Measurements from ENCODE around the gene TNS4.

Gene TNS4

DNA sequence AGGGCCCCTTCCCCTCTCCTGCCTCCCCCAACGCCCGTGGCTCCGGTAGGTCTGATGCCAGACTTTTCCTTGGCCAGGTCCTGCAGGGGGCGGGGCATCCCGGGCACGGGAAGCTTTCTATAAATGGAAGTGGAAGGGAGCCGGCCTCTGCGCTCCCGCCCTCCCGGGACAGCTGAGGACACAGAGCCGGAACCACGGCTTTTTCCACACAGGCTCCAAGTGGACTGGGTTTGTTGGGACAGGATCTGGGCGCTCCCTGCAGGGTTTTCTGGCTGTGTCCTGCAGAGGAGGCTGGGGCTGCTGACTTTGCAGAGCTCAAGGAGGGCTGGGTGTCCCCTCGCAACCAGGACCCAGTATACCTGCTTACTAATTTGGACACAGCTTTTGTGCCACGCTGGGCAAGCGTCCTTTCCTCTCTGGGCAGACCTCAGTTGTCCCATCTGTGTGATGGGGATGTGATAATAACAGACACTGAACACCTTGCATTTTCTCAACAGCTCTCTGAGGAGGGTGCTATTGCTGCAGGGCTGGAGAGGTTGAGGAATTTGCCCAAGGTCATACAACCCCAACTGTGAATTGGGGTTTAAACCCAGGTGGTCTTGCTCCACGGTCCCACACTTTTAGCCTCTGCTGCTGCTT is 1.8 kb downstream of the TNS4 start:
- Mint-ChIP-seq H3K36me3 (peaks cover 0 to 1% of the 10 kb centered on the region in 2 donors), H3K27ac (no peak overlapping the region), H3K9me3 (no peaks in the 10 kb centered on the region), H3K27me3 (peaks cover 25 to 32% of the 10 kb centered on the region in 2 donors), H3K4me1 (peaks cover 7 to 25% of the 10 kb centered on the region in 2 donors), H3K4me3 (no peak overlapping the region)
- ATAC-seq (replicated peaks) (no peak), DNase-seq (no peak)

DNA sequence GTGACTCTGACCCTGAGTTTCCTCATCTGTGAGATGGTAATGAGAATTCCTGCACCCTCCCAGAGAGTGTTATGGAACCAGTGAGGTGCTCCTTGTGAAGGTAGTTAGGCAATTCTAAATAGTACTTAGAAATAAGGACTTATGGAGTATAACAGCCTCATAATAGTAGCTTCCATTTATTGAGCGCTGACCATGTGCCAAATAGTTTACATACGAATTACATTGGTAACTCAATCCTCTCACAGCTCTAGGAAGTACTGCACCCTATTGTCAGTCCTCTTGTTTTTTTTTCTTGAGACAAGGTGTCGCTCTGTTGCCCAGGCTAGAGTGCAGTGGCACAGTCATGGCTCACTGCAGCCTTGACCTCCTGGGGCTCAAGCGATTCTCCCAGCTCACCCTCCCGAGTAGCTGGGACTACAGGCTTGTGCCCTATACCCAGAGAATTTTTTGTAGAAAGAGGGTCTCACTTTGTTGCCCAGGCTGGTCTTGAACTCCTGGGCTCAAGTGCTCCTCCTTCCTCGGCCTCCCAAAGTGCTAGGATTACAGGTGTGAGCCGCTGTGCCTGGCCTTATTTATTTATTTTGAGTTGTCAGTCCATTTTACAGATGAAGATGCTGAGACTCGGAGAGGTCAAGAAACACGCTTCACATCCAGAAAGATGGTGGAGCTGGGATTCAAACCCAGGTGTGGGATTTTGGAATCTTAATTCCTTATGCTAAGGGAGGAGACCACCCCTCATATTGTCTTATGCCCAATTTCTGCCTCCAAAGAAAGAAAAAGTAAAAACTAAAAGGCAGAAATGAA is 2.9 kb downstream of the TNS4 start:
- Mint-ChIP-seq H3K27me3 (peaks cover 25 to 32% of the 10 kb centered on the region in 2 donors), H3K36me3 (peaks cover 0 to 1% of the 10 kb centered on the region in 2 donors), H3K27ac (no peak overlapping the region), H3K4me1 (peaks cover 7 to 25% of the 10 kb centered on the region in 2 donors), H3K4me3 (no peak overlapping the region), H3K9me3 (no peaks in the 10 kb centered on the region)
- no peak for DNase-seq
- no peak for ATAC-seq (replicated peaks)

DNA sequence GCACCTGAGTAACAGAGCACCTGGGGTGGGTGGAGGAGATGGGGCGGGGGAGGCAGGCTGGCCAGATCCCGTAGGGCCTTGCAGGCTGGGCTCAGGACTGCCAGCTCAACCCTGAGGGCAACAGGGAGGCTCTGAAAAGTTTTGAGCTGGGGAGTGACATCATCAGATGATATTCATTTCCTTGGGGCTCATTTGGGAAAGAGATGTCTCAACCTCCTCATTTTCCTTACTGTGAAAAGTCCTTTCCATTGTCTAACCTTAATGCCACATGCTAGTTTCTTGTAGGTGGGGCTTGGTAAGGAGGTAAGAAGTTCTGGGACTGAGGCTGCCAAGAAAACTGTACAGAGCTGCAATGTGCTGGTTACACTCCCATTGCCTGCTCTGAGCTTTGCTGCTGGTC is 3.7 kb downstream of the TNS4 start:
- Mint-ChIP-seq H3K27me3 (peaks cover 25 to 32% of the 10 kb centered on the region in 2 donors), H3K27ac (no peak overlapping the region), H3K36me3 (peaks cover 0 to 1% of the 10 kb centered on the region in 2 donors), H3K4me1 (peaks cover 5 to 24% of the 10 kb centered on the region in 2 donors), H3K9me3 (no peaks in the 10 kb centered on the region), H3K4me3 (no peak overlapping the region)
- DNase-seq (no peak), ATAC-seq (replicated peaks) (no peak)

DNA sequence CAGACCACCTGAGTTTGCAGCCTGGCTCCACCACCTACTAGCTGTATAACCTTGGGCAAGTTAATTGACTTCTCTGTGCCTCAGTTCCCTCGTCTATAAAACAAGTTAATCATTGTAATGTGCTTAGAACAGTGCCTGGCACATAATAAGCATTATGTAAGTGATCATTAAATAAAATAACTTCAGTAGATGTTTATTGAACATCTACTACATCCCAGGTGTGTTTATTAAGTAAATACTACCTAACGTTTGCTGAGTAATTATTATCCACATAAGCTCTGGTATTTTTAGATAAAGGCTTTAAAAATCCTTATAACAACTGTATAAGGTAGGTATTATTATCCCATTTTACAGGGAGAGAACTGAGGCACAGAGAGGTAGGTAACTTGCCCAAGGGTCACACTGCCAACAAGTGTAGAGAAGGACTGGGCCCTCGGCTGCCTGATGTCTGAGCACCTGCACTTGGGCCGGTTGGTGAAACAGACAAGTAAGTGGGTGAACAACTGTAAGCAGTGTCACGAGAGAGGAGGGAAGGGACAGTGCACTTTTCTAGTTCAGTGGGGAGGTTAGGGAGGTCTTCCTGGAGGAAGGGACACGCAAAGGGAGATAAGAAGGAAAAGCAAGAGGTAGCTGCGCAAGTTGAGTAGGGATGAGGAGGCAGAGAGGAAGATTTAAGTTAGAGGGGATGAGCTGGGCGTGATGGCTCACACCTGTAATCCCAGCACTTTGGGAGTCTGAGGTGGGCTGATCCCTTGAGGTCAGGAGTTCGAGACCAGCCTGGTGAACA is 4.6 kb downstream of the TNS4 start:
- H3K9me3 Mint-ChIP-seq, result no peaks in the 10 kb centered on the region
- no peak for DNase-seq
- no peak overlapping the region for H3K27ac Mint-ChIP-seq
- peaks cover 5 to 18% of the 10 kb centered on the region in 2 donors for H3K4me1 Mint-ChIP-seq
- H3K36me3 Mint-ChIP-seq, result peaks cover 0 to 1% of the 10 kb centered on the region in 2 donors
- peaks cover 25 to 32% of the 10 kb centered on the region in 2 donors for H3K27me3 Mint-ChIP-seq
- no peak overlapping the region for H3K4me3 Mint-ChIP-seq
- ATAC-seq (replicated peaks), result no peak

- peaks cover 10 to 24% of the 10 kb centered on the region in 2 donors for H3K4me1 Mint-ChIP-seq
These were observed 5.3 kb downstream of the TNS4 start for GRCh38 chr17:40496170-40496569.

GRCh38 chr17:40495140-40495539 is 6.3 kb downstream of the TNS4 start:
- ATAC-seq (replicated peaks) (no peak), DNase-seq (no peak)
- Mint-ChIP-seq H3K27me3 (peaks cover 16 to 21% of the 10 kb centered on the region in 2 donors), H3K9me3 (no peaks in the 10 kb centered on the region), H3K4me1 (peaks cover 20 to 30% of the 10 kb centered on the region in 2 donors), H3K4me3 (no peak overlapping the region), H3K36me3 (no peaks in the 10 kb centered on the region), H3K27ac (no peak overlapping the region)

More at GRCh38 chr17:40496170-40496569, 5.3 kb downstream of the TNS4 start:
- Mint-ChIP-seq H3K36me3 (peaks cover 0 to 1% of the 10 kb centered on the region in 2 donors), H3K9me3 (no peaks in the 10 kb centered on the region), H3K4me3 (no peak overlapping the region), H3K27ac (no peak overlapping the region), H3K27me3 (peaks cover 25 to 31% of the 10 kb centered on the region in 2 donors)
- DNase-seq (no peak), ATAC-seq (replicated peaks) (no peak)

DNA sequence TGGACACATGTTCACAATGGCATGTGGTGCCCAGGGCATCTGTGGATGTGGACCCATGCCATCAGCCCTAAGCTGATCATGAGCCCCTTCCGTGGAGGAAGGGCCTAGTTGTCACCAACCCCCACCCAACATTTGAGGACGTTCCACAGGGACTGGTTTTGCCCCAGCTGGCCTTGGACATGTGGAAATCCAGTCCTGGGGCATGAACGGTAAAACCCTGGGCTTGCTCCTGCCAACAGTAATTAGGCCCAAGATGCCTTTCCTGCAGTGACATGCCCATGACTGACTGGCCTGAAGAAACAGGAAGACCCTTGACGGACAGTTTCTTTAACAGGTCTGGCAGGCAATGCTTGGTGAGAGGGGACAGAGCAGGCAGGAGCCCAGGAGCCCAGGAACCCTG is 7.7 kb downstream of the TNS4 start:
- H3K4me1 Mint-ChIP-seq, result peaks cover 23 to 35% of the 10 kb centered on the region in 2 donors
- peaks cover 7 to 9% of the 10 kb centered on the region in 2 donors for H3K27me3 Mint-ChIP-seq
- H3K36me3 Mint-ChIP-seq, result no peaks in the 10 kb centered on the region
- no peak for DNase-seq
- H3K27ac Mint-ChIP-seq, result no peak overlapping the region
- H3K9me3 Mint-ChIP-seq, result no peaks in the 10 kb centered on the region
- ATAC-seq (replicated peaks), result no peak
- H3K4me3 Mint-ChIP-seq, result no peak overlapping the region

DNA sequence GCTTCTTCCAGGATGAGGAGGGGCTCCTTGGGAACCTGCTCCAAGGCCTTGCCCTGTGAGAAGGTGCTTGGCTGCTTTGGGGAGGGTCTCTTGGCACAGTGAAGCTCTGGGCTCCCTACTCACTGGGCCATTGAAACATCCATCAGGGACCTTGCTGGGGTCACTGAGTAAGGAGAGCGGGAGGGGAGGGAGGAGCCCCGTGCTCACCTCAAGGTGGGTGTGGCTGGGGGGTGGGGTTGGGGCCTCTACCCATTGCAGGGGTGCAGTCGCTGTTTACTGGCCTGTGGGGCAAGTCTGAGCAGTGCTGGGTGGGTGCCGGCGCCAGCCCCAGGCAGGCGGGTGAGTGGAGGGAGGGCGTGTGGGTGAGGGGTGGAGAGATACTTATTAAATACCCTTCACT is 9.9 kb downstream of the TNS4 start:
- Mint-ChIP-seq H3K36me3 (no peaks in the 10 kb centered on the region), H3K4me3 (no peak overlapping the region), H3K9me3 (no peaks in the 10 kb centered on the region), H3K4me1 (peaks cover 24 to 35% of the 10 kb centered on the region in 2 donors), H3K27ac (no peak overlapping the region), H3K27me3 (no peaks in the 10 kb centered on the region)
- no peak for ATAC-seq (replicated peaks)
- no peak for DNase-seq

DNA sequence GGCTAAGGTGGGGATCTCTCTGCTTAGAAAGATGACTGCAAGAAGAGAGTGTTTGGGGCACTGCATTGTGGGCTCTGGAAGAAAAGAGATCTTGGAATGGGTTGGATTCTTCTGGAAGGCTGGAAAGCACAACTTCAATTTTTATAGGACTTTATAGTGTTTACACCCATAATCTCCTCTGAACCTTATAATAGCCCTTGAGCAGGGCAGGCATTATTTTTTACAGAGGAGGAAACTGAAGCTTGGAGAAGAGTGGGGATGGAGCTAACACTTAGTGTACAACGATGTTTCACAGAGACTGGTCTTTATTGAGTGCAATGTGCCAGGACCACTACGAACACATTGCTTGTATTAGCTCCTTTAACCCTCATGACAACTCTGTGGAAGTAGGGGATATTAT is 10.4 kb downstream of the TNS4 start:
- no peak for DNase-seq
- no peak for ATAC-seq (replicated peaks)
- H3K4me3 Mint-ChIP-seq, result no peak overlapping the region
- H3K9me3 Mint-ChIP-seq, result no peaks in the 10 kb centered on the region
- no peaks in the 10 kb centered on the region for H3K36me3 Mint-ChIP-seq
- H3K27me3 Mint-ChIP-seq, result no peaks in the 10 kb centered on the region
- peaks cover 27 to 35% of the 10 kb centered on the region in 2 donors for H3K4me1 Mint-ChIP-seq
- no peak overlapping the region for H3K27ac Mint-ChIP-seq

DNA sequence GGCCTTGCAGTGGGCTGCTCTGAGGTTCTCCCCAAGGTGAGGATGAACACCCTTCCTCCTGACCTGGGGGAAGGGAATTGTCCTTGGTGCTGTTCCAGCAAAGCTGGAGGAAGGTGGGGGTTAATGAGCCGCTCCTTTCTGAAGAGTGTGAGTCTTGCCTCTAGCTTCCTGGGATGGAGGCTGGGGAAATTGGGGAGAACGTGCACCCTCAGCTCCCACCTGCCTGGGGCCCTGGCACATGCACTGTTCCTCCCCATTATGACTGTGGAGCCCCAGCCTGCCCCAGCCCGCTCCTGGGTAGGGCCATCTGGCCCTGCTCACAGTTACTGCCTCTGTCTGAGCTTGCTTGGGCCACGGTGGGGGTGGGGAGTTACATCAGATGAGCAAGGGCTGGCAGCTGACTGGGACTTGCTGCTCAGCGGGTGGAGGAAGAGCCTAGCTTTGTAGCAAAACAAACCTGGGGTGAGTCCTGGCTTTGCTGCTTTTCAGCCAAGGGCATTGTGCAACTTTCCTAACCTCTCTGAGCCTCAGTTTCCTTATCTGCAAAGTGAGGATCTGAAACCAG is 11.1 kb downstream of the TNS4 start:
- no peaks in the 10 kb centered on the region for H3K36me3 Mint-ChIP-seq
- peak; percentile 36 to 44 for ATAC-seq (replicated peaks)
- peaks cover 27 to 35% of the 10 kb centered on the region in 2 donors for H3K4me1 Mint-ChIP-seq
- no peaks in the 10 kb centered on the region for H3K9me3 Mint-ChIP-seq
- H3K27ac Mint-ChIP-seq, result peak overlapping the region; percentile 16
- no peak overlapping the region for H3K4me3 Mint-ChIP-seq
- no peaks in the 10 kb centered on the region for H3K27me3 Mint-ChIP-seq
- DNase-seq, result no peak

GRCh38 chr17:40487371-40488020 is 13.9 kb downstream of the TNS4 start:
- ATAC-seq (replicated peaks), result no peak
- no peak for DNase-seq
- Mint-ChIP-seq H3K9me3 (no peaks in the 10 kb centered on the region), H3K4me1 (peaks cover 31 to 44% of the 10 kb centered on the region in 2 donors), H3K27me3 (no peaks in the 10 kb centered on the region), H3K36me3 (no peaks in the 10 kb centered on the region), H3K27ac (peak overlapping the region; percentile 80), H3K4me3 (no peak overlapping the region)

GRCh38 chr17:40486522-40487370 is 14.7 kb downstream of the TNS4 start:
- Mint-ChIP-seq H3K4me3 (no peak overlapping the region), H3K27ac (peak overlapping the region; percentile 80)
- no peak for DNase-seq

DNA sequence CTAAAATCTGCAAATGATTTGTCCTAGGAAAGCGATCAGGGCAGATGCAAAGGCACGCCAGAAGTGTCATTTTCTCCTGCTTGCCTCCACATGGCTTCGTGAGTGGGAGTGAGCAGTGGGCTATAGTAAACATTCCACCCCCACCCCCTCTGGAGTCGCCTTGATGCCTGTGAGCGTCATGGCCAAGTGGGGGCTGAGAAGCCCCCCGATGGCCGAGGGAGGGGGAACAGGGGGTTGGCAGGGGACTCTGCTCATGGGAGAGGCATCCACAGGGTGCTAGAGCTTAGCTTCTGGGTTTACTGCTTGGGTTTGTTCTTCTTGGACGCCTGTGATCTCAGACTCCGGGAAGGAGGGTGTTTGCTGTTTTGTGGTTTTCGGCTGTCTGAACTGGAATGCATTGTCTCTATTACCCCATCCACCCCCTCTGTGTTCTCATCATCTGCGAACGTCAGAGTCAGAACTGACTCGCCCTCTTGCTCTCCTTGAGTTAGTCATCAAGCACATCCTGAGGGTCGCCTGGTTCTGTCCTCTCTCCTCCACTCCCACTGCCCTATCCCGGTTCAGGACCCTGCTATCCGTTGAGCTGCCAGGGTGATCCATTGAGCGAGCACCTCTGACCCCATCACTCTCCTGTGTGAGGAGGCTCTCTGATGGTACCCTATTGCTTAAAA is 15.4 kb downstream of the TNS4 start:
- Mint-ChIP-seq H3K9me3 (no peaks in the 10 kb centered on the region), H3K27me3 (no peaks in the 10 kb centered on the region), H3K4me3 (no peak overlapping the region), H3K27ac (no peak overlapping the region), H3K36me3 (no peaks in the 10 kb centered on the region), H3K4me1 (peaks cover 30 to 50% of the 10 kb centered on the region in 2 donors)
- DNase-seq (no peak), ATAC-seq (replicated peaks) (no peak)

More at GRCh38 chr17:40486522-40487370, 14.7 kb downstream of the TNS4 start:
- Mint-ChIP-seq H3K36me3 (no peaks in the 10 kb centered on the region), H3K4me1 (peaks cover 33 to 50% of the 10 kb centered on the region in 2 donors), H3K9me3 (no peaks in the 10 kb centered on the region), H3K27me3 (no peaks in the 10 kb centered on the region)
- no peak for ATAC-seq (replicated peaks)
